Endothelial cell of umbilical vein (primary cell): ENCODE results near the gene TBL1Y. TPM values are rescaled to one million over a fixed set of nuclear protein-coding genes. Genes with fewer than 3 reads are reported as not detected.

ENCODE experiments used
- BruUV-seq: library from RNA; stranded (reverse); fragments of 400-500 nt; replicated peaks from 2 replicates; lab custom pipeline; 2021; lab: Mats Ljungman, UMichigan
- CTCF ChIA-PET: fragments of 300-600, 350-600 bp; sonication (Branson Sonifier 250); formaldehyde crosslinking; loops from one replicate; lab custom pipeline; 2021; ENCODE audit warnings: antibody characterized with exemption, inconsistent platforms; lab: Charles Lee
- POLR2A ChIA-PET: fragments of 300-600, 350-600 bp; sonication (Branson Sonifier 250); formaldehyde crosslinking; loops from one replicate; lab custom pipeline; 2021; ENCODE audit warnings: antibody characterized with exemption, inconsistent platforms; lab: Charles Lee
- DNase-seq: peaks from one replicate; pipeline ENCODE4 v3.0.0-alpha.2; 2011; ENCODE audit warnings: low read depth, low spot score
- FAIRE-seq: peaks from 2 replicates; lab custom pipeline; 2011; peaks lifted over from hg19 to GRCh38; lab: Jason Lieb, UNC
- H2AFZ ChIP-seq: 2 replicates; pipeline ENCODE4 v1.6.0; 2012; ENCODE audit warnings: low read depth, low read length, control low read depth, inconsistent platforms
- H3K27ac ChIP-seq: 2 replicates; pipeline ENCODE4 v1.5.1; 2011; ENCODE audit warnings: low read depth, mild to moderate bottlenecking, control low read depth, low read length, moderate library complexity; ENCODE audit not compliant: insufficient read depth
- H3K27me3 ChIP-seq, 2 experiments: 2 replicates each; pipeline versions ENCODE4 v1.6.0 to v1.6.1; 2011; ENCODE audit warnings: low read length in 2 of 2, mixed read lengths in 1 of 2; ENCODE audit not compliant: control insufficient read depth in 2 of 2, insufficient read depth in 2 of 2
- H3K36me3 ChIP-seq, 2 experiments: 2 replicates in 1 of 2; 3 replicates in 1 of 2; pipeline ENCODE4 v1.5.1; 2011; ENCODE audit warnings: low read length in 2 of 2, mild to moderate bottlenecking in 1 of 2, moderate library complexity in 1 of 2; ENCODE audit not compliant: control insufficient read depth in 2 of 2, insufficient read depth in 2 of 2; ENCODE audit errors: extremely low read depth in 1 of 2
- H3K4me1 ChIP-seq: 3 replicates; pipeline ENCODE4 v1.5.1; 2011; ENCODE audit warnings: mild to moderate bottlenecking, low read length; ENCODE audit not compliant: control insufficient read depth, insufficient read depth; ENCODE audit errors: extremely low read depth
- H3K4me2 ChIP-seq: 2 replicates; pipeline ENCODE4 v1.6.1; 2011; ENCODE audit warnings: low read length, control low read depth, mixed read lengths; ENCODE audit not compliant: insufficient read depth
- H3K4me3 ChIP-seq, 3 experiments: fragments of 200-600 bp in 1 of 3; sonication (generic), shearing (Covaris generic) in 1 of 3; replicated peaks in 1 of 3; 2 replicates each; pipeline ENCODE4 v1.5.1; 2011 to 2016; ENCODE audit warnings: control low read depth in 3 of 3, low read length in 3 of 3, mild to moderate bottlenecking in 2 of 3, inconsistent platforms in 1 of 3, low read depth in 1 of 3, moderate library complexity in 1 of 3; ENCODE audit not compliant: insufficient read depth in 1 of 3
- H3K79me2 ChIP-seq: 2 replicates; pipeline ENCODE4 v1.6.0; 2012; ENCODE audit warnings: low read length, inconsistent platforms; ENCODE audit not compliant: control insufficient read depth, insufficient read depth
- H3K9ac ChIP-seq: replicated peaks from 2 replicates; pipeline ENCODE3; 2011; ENCODE audit warnings: low read length, control low read depth; ENCODE audit not compliant: insufficient read depth; ENCODE audit errors: extremely low read depth
- H3K9me1 ChIP-seq: replicated peaks from 3 replicates; pipeline ENCODE4 v1.6.0; 2011; ENCODE audit warnings: mild to moderate bottlenecking, low read length; ENCODE audit not compliant: control insufficient read depth, insufficient read depth; ENCODE audit errors: extremely low read depth
- H3K9me3 ChIP-seq: replicated peaks from 2 replicates; pipeline ENCODE4 v1.5.1; 2012; ENCODE audit warnings: low read length, inconsistent platforms; ENCODE audit not compliant: control insufficient read depth, insufficient read depth
- H4K20me1 ChIP-seq: replicated peaks from 2 replicates; pipeline ENCODE3; 2011; ENCODE audit warnings: mild to moderate bottlenecking, low read length; ENCODE audit not compliant: control insufficient read depth, insufficient read depth; ENCODE audit errors: extremely low read depth
- FOS ChIP-seq: IDR thresholded peaks from 2 replicates; pipeline ENCODE4 v1.6.1; 2011; ENCODE audit warnings: mild to moderate bottlenecking, low read length, moderate library complexity, borderline replicate concordance; ENCODE audit not compliant: insufficient read depth
- GATA2 ChIP-seq: IDR thresholded peaks from 2 replicates; pipeline ENCODE4 v1.7.0; 2011; ENCODE audit warnings: low read depth, mild to moderate bottlenecking, moderate library complexity, mixed read lengths, low read length; ENCODE audit not compliant: insufficient read length, insufficient read depth
- JUN ChIP-seq: IDR thresholded peaks from 2 replicates; pipeline ENCODE4 v1.6.1; 2011; ENCODE audit warnings: borderline replicate concordance, low read depth; ENCODE audit not compliant: insufficient read length, insufficient read depth
- MYC ChIP-seq: IDR thresholded peaks from one replicate; pipeline ENCODE4 v1.6.1; 2011; ENCODE audit warnings: mild to moderate bottlenecking, low read depth, low read length
- POLR2A ChIP-seq: IDR thresholded peaks from 2 replicates; pipeline ENCODE4 v1.6.1; 2012; ENCODE audit warnings: low read depth, mild to moderate bottlenecking, control low read depth, low read length
- dilution Hi-C: fragments of 300-500 bp; cut with MboI; formaldehyde crosslinking; loops from one replicate; pipeline ENCODE4 v1.15.0; 2019; ENCODE audit warnings: low sequenced_read_pairs; ENCODE audit not compliant: extremely low pct_ligation_motif_present
- intact Hi-C: fragments of 100-400 bp; cut with micrococcal nuclease; formaldehyde crosslinking; loops from one replicate; pipeline ENCODE4 v1.10.0; 2022
- polyA plus RNA-seq, 4 experiments: library from polyadenylated mRNA; depleted of rRNA in 3 of 4; stranded (reverse) in 3 of 4; unstranded in 1 of 4; fragments of >200 nt; gene quantifications; 2 replicates each; pipeline versions ENCODE4 v1.2.1 to v1.2.3, GENCODE V29; 2011 to 2012; ENCODE audit warnings: missing spikeins in 1 of 4
- total RNA-seq: library from RNA; stranded (reverse); gene quantifications from 2 replicates; pipeline ENCODE4 v1.2.3, GENCODE V29; 2021
- TF ChIP-seq, protein P1 (sequence below): IDR thresholded peaks from 2 replicates; pipeline ENCODE4 v1.6.1; 2011; ENCODE audit not compliant: insufficient read depth, insufficient read length

TBL1Y gene
- total and polyA plus RNA-seq, 2 donors (not counting 3 experiments of a cell fraction or from before 2014, with no cell fraction given) = not detected

DNA sequence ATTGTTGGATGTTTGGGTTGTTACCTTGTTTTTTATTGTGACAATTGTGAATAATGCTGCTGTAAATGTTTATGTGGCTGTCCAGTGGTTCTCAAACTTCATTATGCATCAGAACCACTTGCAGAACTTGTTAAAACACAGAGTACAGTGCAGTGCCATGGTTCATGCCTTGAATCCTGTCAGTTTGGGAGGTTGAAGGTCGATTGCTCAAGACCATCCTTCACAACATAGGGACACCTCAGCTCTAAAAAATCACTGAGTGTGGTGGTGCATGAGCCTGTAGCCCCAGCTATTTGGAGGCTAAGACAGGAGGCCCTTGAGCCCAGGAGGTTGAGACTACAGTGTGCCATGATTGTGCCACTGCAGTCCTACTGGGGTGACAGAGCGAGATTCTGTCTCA, 25.0 kb downstream of the TBL1Y start:
- H2AFZ ChIP-seq = no peak overlapping the region
- intact Hi-C loops (no loop called here), dilution Hi-C loops (no loop called here)
- no peak overlapping the region for H3K9ac ChIP-seq
- no peaks in the 10 kb centered on the region for H3K9me1 ChIP-seq
- H3K9me3 ChIP-seq = no peaks in the 10 kb centered on the region
- H3K79me2 ChIP-seq = no peaks in the 10 kb centered on the region
- H4K20me1 ChIP-seq = no peaks in the 10 kb centered on the region
- FAIRE-seq (no peak), DNase-seq (no peak)
- H3K4me3 ChIP-seq = no peak overlapping the region
- H3K27ac ChIP-seq = no peak overlapping the region
- H3K4me1 ChIP-seq = no peaks in the 10 kb centered on the region
- TF ChIP-seq MYC (no peak), FOS (no peak)
- ChIA-PET CTCF (no interaction called here), POLR2A (no interaction called here)
- BruUV-seq = no TSS peak
- H3K36me3 ChIP-seq = no peaks in the 10 kb centered on the region
- H3K4me2 ChIP-seq = no peak overlapping the region
- no peaks in the 10 kb centered on the region for H3K27me3 ChIP-seq

DNA sequence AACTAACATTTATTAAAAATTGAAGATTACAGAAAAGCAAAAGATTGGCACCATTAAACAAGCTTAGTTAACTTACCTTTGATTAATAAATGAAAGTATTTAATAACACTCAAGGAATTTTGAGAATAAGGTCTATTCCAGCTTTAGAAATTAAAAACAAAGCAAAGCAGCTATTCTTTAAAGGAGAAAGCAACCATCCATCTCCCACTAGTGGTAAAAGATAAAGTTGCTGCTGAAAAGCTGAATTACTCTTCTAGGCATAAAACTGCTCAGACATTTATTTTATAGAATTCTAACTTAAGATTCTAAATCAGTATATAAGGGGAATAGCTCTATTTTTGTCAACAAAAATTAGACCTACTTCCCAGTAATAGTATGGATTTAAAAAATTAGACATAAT, 37.2 kb downstream of the TBL1Y start:
- dilution Hi-C loops = no loop called here
- H3K9ac ChIP-seq = no peak overlapping the region
- no peaks in the 10 kb centered on the region for H3K4me1 ChIP-seq
- POLR2A ChIA-PET = no interaction called here
- no peak overlapping the region for H3K4me2 ChIP-seq
- TF ChIP-seq GATA2 = no peak
- TF ChIP-seq, protein P1, sequence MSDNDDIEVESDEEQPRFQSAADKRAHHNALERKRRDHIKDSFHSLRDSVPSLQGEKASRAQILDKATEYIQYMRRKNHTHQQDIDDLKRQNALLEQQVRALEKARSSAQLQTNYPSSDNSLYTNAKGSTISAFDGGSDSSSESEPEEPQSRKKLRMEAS = no peak
- no peak for TF ChIP-seq POLR2A
- no peak for TF ChIP-seq JUN
- no peak for TF ChIP-seq FOS
- H3K9me3 ChIP-seq = no peaks in the 10 kb centered on the region
- H2AFZ ChIP-seq = no peak overlapping the region
- no peaks in the 10 kb centered on the region for H3K9me1 ChIP-seq
- no peaks in the 10 kb centered on the region for H4K20me1 ChIP-seq
- no TSS peak for BruUV-seq
- no peaks in the 10 kb centered on the region for H3K27me3 ChIP-seq
- no peak for FAIRE-seq
- no peak overlapping the region for H3K4me3 ChIP-seq
- no peaks in the 10 kb centered on the region for H3K79me2 ChIP-seq
- CTCF ChIA-PET = no interaction called here
- H3K36me3 ChIP-seq = no peaks in the 10 kb centered on the region
- no peak for DNase-seq
- intact Hi-C loops = no loop called here
- no peak overlapping the region for H3K27ac ChIP-seq
